GM10266 (cell line): ENCODE results near the gene SMLR1.
A peak's percentile ranks its signal among the peaks of the same experiment; 100 is the strongest.

ENCODE experiments used
- DNase-seq: peaks from one replicate; pipeline ENCODE4 v3.0.0; 2012; ENCODE audit errors: extremely low spot score
- CTCF ChIP-seq: IDR thresholded peaks from 2 replicates; pipeline ENCODE4 v1.5.1; 2012; ENCODE audit warnings: mild to moderate bottlenecking, low read depth; ENCODE audit not compliant: control insufficient read depth, insufficient read depth; ENCODE audit errors: missing control alignments

SMLR1 gene

GRCh38 chr6:130863415-130864230 is 36.4 kb downstream of the SMLR1 start:
- TF ChIP-seq CTCF = no peak

DNA sequence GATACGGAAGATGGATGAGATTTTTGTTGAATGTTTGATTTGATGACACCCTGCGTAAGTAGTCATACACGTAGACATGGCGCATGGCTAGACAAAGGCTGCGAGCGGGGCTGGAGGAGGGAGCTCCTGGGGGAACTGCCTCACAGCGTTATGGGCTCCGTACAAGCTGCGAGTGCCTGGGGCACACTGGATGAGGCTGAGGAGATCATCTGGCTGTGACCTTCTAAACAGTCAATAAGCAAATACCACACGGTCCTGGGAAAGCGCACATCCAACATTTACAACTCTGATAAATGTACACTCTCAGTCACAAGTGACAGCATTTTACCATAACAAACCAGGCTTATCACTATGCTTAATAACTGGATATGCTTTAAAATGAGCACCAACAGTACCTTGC is 37.1 kb downstream of the SMLR1 start:
- DNase-seq = no peak

More at GRCh38 chr6:130863415-130864230, 36.4 kb downstream of the SMLR1 start:
- DNase-seq = no peak

DNA sequence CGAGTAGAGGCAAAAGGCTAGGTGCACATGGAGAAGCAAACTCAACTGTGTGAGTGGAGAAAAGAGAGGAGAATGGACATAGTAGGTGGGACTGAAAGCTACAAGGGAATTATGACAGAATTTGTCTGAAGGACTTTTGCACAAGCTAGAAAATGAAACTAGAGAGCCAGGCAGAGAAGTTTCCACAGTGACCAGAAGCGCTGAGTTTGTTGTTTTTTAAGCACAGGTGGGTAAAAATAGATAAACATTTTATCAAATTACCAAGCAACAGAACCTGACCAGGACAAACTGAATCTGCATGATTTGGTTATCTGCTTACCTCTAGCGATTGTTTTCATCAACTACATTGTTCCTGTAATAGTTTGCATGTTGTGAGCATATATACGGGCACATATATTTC is 38.6 kb downstream of the SMLR1 start:
- DNase-seq = no peak
- TF ChIP-seq CTCF = no peak

More for the DNA sequence above, 37.1 kb downstream of the SMLR1 start:
- no peak for TF ChIP-seq CTCF

DNA sequence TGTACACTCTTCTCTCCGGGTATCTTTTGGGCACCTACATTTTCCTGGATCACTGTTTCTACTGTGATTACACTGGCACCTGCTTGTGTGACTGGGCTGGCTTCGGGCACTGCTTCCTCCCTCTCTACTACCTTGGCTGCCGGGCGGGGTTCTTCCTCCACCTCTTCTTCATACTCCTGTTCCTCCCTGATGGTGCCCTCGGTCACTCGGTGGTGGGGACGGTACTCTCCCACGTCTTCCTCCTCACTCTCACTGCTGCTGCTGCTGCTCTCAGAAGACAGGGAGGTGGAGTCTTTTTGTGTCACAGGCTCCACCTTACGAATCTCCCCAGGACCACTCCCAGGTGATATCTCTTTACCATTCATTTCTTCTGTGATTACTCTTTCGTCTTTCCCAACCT is 42.5 kb downstream of the SMLR1 start:
- DNase-seq = no peak
- no peak for TF ChIP-seq CTCF

DNA sequence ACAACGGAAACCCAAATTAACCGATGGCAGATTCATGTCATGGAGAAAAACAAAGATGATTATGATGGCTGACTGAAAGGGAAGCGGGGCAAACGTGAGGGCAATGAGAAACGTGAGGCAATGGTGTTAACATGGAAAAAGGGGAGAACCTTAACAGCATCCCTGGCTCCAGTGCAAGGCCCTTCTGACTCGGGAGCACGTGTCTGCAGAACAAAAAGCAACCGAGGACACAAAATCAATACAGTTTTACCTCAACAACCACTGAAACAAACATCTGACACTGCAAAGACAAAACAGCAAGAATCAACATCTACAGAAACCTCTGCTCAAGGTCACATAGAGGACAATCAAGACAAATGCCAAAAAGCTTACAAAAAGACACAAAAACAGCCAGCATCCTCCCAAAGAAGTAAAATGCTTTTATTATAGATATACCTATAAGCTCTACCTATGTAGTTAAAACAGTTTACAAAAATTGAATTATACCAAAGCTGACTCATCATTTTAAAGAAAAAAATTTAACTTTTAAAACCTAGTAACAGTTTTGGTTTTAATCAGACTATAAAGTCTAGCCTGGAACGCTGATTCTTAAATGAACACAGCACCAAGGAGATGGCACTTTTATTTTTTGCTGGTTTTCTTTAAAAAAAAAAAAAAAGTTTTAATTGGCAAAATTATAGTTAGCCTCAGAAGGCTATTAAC is 43.1 kb downstream of the SMLR1 start:
- no peak for DNase-seq
- TF ChIP-seq CTCF = no peak

DNA sequence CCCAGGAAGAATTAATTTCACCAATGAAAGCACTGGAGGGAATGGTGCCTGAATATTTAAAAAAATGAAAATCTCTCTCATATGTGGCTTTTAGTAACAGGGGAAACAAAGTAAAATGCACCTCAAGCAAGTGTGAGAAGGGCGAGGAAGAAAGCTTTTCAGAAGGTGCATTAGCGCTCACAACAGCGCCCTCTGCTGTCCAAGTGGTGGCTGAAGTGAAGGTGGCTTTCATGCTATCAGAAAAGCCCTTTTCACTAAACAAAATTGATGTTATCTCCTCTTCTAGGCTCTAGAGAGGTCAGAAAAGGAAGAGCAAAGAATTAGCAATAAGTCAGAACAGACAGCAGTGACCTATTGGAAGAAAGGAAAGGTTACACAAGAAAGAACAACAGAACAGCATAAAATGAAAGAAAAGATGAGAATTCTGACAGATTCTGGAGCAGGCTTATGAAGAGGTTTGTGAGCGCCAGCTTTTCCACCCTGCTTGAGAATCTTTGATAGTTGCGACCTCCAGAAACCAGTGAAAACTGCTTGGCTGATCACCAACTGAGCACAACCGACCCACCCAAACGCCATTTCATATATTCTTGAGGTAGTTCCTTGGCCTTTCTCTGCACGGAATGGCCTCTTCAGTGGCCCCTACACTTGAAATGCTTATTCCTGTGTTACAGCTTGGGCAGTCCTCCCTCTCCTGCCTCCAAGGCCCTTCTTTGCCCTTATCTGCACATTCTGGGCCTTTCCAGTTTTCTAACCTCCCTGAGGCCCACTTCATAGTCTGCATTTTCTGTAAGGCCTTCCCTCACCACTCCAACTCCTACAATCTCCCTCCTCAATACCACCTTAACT is 45.3 kb downstream of the SMLR1 start:
- DNase-seq = peak; percentile 46
- TF ChIP-seq CTCF = peak; percentile 95
